NCI-H1417 treated with DMSO at 0.1 percent for 48 hours (cell line): ENCODE data around the gene LARP6.
"Not testable (repeated sequence)": the region's sequence is repeated elsewhere in the genome, so short reads cannot be mapped to it uniquely, and the experiment has no call there.

Experiments used
- DNase-seq: peaks from one replicate; lab custom pipeline; 2025; lab: John Stamatoyannopoulos, UW

The LARP6 gene

GRCh38 chr15:70829371-70830166 lies 24.4 kb downstream of the LARP6 start:
- no peak for DNase-seq

DNA sequence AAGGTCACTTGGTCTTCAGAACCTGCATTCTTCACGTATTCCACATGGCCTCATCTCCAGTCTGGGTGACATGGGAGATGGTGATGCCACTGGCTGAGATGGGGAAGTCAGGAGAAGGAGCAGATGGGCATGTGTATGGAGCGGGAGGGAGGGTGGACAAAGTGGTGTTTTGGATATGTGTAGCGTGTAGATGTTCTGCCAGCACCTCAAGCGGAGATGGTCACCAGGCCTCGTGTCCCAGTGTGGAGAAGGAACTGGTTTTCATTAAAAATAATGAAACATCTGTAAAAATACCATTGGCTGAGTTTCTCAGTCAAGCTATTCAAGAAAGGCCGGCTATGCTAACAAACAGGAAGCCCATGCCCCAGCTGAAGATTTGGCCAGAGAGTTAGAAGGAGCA lies 26.2 kb downstream of the LARP6 start:
- no peak for DNase-seq

- no peak for DNase-seq
These were observed 27.3 kb downstream of the LARP6 start for GRCh38 chr15:70826634-70827033.

DNA sequence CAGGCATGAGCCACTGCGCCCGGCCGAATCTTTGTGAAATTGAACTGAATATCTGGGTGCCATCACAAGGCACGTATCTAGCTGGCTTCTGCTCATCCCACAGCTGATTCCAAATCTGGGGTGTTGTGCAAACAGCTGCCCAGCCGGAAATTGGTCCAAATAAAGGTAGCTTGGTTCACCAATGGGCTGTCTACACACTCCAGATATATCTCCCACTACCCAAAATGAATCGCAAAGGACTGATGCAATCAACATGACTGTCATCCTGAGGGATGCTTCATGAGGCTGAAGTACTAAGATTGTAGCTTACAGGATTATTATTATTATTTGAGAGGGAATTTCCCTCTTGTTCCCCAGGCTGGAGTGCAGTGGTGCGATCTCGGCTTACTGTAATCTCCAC lies 28.1 kb downstream of the LARP6 start:
- no peak for DNase-seq

- DNase-seq: no peak
These were observed 30.8 kb downstream of the LARP6 start for GRCh38 chr15:70823196-70823595.

- no peak for DNase-seq
These were observed 33.7 kb downstream of the LARP6 start for GRCh38 chr15:70820214-70820613.

DNA sequence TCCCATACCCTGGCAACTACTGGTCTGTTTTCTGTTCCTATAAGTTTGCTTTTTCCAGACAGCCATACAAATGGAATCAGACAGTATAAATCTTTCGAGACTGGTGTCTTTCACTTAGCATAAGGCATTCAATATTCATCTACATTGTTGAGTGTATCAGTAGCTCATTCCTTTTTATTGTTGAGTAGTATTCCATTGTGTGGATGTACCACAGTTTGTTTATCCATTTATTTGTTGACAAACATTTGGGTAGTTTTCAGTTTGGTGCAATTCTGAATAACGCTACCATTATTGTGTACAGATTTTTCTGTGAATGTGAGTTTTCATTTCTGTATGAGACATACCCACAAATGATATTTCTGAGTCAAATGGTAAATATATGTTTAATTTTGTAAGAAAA lies 35.4 kb downstream of the LARP6 start:
- no peak for DNase-seq

GRCh38 chr15:70817266-70817665 lies 36.7 kb downstream of the LARP6 start:
- DNase-seq: no peak

DNA sequence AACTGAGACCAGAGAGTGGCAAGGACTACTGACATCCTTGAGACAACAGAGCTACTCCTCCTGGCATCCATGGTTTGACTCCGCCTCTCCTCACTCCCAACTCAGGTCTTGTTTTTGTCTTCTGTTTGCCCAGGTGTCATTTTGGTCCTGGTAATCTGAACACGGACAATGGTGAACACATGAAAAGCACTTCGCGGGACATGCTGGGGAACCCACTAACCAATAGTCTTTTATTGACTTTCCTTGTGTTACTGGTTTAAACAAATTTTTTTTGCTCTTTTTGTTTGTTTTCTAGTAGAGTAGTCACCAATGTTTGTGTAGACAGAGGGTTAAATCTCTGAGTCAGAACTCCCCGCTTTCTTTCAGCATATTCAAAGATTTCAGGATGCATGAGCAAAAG lies 38.4 kb downstream of the LARP6 start:
- DNase-seq: no peak

DNA sequence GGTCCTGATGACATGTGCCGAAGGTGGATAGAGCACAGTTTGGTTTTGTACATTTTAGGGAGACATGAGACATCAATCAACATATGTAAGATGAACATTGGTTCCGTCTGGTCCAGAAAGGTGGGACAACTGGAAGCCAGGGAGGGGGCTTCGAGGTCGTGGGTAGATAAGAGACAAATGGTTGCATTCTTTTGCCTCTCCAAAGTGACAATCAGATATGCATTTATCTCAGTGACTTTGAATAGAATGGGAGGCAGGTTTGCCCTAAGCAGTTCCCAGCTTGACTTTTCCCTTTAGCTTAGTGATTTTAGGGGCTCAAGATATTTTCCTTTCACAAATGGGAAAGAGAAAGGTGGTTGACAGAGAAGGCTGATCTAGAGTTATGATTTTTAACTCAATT lies 38.9 kb downstream of the LARP6 start:
- not testable (repeated sequence) for DNase-seq

GRCh38 chr15:70812827-70813364 lies 41.1 kb downstream of the LARP6 start:
- DNase-seq: no peak

- no peak for DNase-seq
These were observed 42.9 kb downstream of the LARP6 start for GRCh38 chr15:70810916-70811578.

DNA sequence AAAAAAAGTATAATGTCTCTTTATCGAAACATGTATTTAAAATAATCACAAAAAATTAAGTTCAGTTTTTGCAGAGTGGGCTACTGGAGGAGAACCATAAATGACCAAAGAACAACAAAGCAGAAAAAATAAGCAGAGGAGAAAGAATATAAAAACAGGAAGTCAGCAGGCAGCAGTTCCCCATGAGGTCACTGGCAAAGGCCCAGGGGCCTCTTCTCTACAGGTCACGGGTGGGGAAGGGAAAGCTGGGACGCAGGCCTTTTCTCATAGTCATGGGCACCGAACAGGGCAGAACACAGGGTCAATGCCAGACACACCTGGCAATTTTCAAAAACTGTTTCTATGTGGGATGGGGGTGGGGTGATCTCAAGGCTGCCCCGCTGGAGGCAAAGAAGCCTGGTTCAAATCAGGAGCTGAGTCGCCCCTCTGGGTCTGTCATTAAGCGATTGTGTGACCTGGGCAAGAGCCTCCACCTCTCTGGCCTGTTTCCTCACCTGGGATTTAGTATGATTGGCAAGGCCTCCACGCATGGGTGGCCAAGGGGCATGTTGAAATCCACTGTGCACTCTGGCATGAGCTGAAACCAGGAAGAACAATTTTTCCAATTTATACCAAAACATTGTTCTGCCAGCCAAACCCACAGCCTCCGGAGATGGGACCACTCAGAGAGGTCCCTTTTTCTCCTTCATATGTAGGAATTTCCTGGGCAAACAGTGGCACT lies 46.8 kb downstream of the LARP6 start:
- no peak for DNase-seq

- DNase-seq: not testable (repeated sequence)
These were observed 49.6 kb downstream of the LARP6 start for GRCh38 chr15:70804388-70804787.

- no peak for DNase-seq
These were observed 51.3 kb downstream of the LARP6 start for GRCh38 chr15:70802629-70803028.

- no peak for DNase-seq
These were observed 52.8 kb downstream of the LARP6 start for GRCh38 chr15:70801109-70801508.

GRCh38 chr15:70799667-70800450 lies 54.1 kb downstream of the LARP6 start:
- no peak for DNase-seq

GRCh38 chr15:70797464-70797863 lies 56.5 kb downstream of the LARP6 start:
- DNase-seq: no peak

DNA sequence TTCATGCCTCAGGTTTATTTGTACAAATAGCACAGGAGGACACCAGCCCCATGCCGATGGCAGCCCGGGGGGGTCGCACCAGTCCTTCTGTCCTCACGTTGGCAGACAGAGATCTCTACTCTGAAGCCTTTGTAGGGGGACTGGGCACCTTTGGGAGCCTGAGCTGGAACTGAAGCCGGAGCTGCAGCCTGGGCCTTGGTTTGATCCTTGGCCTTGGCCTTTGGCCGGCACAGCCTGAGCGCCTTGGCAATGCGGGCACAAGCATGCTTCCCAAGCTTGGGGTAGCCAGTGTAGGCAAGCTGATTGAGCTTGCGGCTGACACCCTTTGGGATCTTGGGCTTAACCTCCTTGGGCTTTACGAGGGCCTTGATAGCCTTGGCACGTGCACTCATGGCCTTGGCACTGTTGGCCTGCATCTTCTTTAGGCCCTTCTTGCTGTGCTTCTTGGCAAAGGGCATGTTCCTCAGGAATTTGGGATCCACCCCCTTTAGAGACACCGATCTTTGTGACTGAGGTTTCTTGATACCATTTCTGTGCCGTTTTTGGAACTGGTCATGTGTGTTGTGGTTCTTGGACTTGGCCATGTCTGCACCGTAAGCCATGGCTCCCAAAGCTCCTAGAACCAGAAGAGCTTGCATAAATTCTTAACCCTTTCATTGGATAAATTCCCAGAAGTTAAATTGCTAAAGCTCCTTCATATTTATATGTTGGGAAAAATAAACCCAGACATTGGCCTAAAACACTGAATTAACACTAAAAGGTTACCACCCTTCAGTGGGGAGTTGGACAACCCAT lies 57.2 kb downstream of the LARP6 start:
- no peak for DNase-seq

GRCh38 chr15:70795311-70795665 lies 58.7 kb downstream of the LARP6 start:
- DNase-seq: no peak
